ENCODE results near the gene RPL5.

The RPL5 gene

DNA sequence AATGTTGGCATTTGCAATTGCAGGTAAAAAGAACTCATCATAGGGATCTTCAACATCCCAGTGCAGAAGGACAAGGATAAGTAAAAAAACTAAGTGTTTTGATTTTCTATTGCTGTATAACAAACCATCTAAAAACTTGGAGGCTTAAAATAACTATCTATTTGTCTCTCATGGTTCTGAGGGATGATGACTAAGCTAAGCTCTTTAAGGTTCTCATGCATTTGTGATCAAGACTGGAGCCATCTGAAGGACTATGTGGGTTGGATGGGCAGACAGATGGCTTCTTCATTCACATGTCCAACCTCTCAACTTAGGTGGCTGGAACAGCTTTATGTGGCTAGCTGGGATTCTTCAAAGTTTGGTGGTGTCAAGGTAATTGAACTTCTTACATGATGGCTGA is 51.5 kb downstream of the RPL5 start:
- Histone ChIP-seq H3K9ac (no peak overlapping the region), H3K4me1 (peaks cover 5% of the 10 kb centered on the region; the same call in 1 of the 2 replicates), H3K27ac (no peak overlapping the region), H3K36me3 (no peaks in the 10 kb centered on the region), H3K9me3 (no peaks in the 10 kb centered on the region), H4K20me1 (no peaks in the 10 kb centered on the region), H3K27me3 (no peaks in the 10 kb centered on the region), H3K4me2 (no peak overlapping the region), H3K4me3 (no peak overlapping the region)
- TF ChIP-seq Cebpa-rat (IDR thresholded peaks at IDR 0.05) = no peak

DNA sequence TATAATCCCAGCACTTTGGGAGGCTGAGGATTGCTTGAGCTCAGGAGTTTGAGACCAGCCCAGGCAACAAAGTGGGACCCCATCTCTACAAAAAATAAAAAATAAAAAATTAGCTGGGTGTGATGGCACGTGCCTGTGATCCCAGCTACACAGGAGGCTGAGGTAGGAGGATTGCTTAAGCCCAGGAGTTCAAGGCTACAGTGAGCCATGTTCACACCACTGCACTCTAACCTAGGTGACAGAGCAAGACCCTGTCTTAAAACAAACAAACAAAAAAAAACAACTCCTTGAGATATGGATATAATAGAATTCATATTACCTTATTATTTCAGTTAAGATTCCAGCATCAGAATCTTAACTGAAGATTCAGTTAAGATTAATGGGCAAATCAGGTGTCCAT is 52.4 kb downstream of the RPL5 start:
- Histone ChIP-seq H4K20me1 (no peaks in the 10 kb centered on the region), H3K27me3 (no peaks in the 10 kb centered on the region), H3K27ac (no peak overlapping the region), H3K36me3 (no peaks in the 10 kb centered on the region), H3K9ac (no peak overlapping the region), H3K4me2 (no peak overlapping the region), H3K9me3 (peaks cover 4% of the 10 kb centered on the region; the same call in 1 of the 2 replicates), H3K4me3 (no peak overlapping the region), H3K4me1 (peaks cover 5% of the 10 kb centered on the region; the same call in 1 of the 2 replicates)
- TF ChIP-seq Cebpa-rat (IDR thresholded peaks at IDR 0.05) = no peak

DNA sequence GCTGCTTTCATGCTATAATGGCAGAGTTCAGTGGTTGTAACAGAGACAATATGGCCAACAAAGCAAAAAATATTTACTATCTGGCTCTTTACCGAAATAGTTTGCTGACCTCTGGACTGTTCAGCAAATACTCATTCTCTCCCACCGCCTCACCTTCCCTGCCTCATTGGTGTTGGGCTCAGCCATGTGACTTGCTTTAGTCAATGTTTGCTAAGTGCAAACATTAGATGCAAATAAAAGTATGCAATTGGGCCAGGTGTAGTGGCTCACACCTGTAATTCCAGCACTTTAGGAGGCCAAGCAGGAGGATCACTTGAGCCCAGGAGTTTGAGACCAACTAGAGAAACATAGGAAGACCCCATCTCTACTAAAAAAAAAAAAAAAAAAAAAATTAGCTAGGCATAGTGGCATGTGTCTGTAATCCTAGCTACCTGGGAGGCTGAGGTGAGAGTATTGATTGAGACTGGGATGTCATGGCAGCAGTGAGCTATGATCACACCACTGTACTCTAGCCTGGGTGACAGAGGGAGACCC is 55.1 kb downstream of the RPL5 start:
- H4K20me1 ChIP-seq = no peaks in the 10 kb centered on the region
- H3K36me3 ChIP-seq = no peaks in the 10 kb centered on the region
- H3K9me3 ChIP-seq = peaks cover 17% of the 10 kb centered on the region
- no peak for TF ChIP-seq Cebpa-rat (IDR thresholded peaks at IDR 0.05)
- no peak overlapping the region for H3K9ac ChIP-seq
- no peak overlapping the region for H3K27ac ChIP-seq
- H3K4me3 ChIP-seq = no peak overlapping the region
- no peak overlapping the region for H3K4me2 ChIP-seq
- no peaks in the 10 kb centered on the region for H3K27me3 ChIP-seq
- peaks cover 5% of the 10 kb centered on the region; the same call in 1 of the 2 replicates for H3K4me1 ChIP-seq

DNA sequence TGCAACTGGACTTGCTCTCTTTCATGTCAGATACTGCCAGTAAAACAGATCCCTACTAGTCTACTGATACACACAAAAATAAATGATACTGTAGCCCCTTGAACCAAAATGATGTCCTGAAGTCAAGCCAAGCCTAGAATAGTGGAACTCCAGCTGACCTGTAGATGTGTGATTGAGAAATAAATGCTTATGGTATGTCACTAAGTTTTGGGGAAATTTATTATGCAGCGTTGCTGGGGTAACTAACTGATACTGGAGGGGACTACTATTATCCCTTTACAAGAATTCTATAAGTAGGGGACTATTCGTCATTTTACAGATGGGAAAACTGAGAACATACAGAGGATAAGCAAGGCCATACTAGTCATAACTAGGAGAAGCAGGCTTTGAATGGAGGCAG is 55.6 kb downstream of the RPL5 start:
- Histone ChIP-seq H4K20me1 (no peaks in the 10 kb centered on the region), H3K9me3 (peaks cover 20% of the 10 kb centered on the region), H3K9ac (no peak overlapping the region), H3K27ac (no peak overlapping the region), H3K4me2 (no peak overlapping the region), H3K27me3 (no peaks in the 10 kb centered on the region), H3K4me1 (peaks cover 5% of the 10 kb centered on the region; the same call in 1 of the 2 replicates), H3K4me3 (no peak overlapping the region), H3K36me3 (no peaks in the 10 kb centered on the region)
- TF ChIP-seq Cebpa-rat (IDR thresholded peaks at IDR 0.05) = no peak

Measured in BLaER1 (cell line).